Stimulated activated CD8-positive, alpha-beta memory T cell treated with anti-CD3 and anti-CD28 coated beads, Interleukin-12 subunit alpha, Interleukin-12 subunit beta, amount 100 ng/mL, for 24 hours (primary cell): ENCODE data around the gene SHOC2.
"Not testable (repeated sequence)": the region's sequence is repeated elsewhere in the genome, so short reads cannot be mapped to it uniquely, and the experiment has no call there.

Source experiments
- DNase-seq: peaks from one replicate; pipeline ENCODE4 v3.0.0-alpha.2; 2020; ENCODE audit errors: extremely low read depth

The SHOC2 gene

DNA sequence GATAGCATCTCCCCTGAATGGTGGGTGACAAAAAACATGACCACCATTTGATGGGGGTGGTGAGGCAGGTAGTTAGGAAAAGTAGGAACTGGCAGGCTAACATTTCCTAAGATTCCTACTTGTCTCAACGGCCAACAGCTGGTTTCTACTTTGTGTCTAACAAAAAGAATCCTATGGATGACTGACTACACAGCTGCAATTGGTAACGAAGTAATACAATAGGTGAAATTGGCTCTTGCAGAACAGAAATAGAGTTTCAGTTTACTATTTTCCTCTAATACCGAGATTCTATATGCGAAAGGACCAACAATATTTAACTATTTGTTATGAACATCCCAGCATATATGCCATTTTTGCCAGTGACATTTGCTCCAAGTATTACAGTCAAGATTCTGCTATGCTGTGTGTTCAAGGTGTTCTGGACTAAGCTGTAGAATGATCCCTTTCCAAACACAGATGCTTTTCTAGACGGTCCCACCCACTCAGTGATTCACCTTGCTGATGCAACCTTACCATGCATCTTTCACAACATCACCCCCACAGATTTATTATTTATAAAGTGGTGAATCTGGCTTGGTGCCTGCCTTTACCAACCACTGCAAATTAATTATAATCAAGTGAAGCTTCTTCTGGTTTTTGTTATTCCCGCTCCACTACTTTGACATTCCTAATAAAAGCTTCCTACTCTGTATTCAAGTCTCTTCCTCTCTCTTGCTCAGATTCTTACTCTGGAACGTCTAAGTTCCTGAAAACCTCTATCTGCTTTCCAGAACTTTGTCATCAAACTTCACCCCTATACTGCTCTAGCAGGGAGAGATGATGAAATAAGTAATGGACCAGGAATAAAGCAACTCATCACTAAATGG is 17.2 kb upstream of the SHOC2 start:
- DNase-seq = no peak

DNA sequence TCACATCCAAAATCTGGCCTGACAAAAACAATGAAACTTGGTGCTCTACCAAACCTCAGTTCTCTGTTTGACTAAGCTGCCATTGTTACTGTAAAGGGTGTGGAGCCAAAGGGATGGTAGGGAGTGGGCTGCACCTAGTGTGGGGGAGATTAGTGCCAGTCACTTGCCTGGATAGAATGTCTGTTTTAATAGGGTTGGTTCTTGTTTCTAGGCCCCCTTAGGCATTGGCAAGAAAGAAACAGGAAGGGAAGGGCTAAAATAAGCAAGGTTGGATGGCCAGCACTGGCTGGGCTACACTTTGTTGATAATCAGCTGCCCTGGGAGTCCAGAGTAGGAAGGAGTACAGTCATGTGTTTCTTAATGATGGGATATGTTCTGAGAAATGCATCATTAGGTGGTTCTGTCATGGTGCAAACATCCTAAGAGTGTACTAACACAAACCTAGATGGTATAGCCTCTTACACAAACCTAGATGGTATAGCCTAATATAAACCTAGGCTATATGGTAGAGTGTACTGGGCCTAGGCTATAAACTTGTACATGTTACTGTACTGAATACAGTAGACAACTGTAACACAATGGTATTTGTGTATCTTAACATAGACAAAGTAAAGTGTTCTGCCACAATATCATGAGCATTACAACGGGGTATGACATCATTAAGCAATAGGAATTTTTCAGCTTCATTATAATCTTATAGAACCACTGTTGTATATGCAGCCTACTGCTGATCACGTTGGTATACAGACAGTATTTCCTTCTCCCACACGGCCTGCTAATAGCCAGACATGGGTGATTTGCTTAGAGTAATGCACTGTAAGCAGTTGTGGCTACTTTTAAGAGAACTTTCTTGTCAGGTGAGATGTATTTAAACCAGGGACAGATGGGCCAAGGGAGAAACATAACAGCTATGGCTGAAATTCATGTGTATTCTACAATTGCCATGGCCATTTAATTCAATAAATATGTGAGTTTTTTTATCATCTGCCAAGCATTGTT is 15.8 kb upstream of the SHOC2 start:
- no peak for DNase-seq

DNA sequence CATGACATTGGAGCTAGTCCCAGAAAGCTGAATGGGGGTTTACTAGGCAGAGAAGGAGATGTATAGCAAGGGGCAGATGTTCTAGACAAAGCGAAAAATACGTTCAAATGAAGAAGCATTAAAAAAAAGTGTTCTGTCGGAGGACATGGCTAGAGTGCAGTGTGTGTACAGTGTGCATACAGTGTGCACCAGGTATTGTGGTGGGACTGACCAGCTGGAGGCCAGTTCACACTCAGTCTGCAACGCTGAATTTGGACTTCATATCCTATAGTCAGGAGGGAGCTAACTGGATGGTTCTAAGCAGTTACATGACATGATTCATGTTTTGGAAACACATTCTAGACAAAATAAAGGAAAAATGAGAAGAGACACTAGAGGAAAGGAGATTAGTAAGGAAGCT is 9.3 kb upstream of the SHOC2 start:
- DNase-seq = no peak

DNA sequence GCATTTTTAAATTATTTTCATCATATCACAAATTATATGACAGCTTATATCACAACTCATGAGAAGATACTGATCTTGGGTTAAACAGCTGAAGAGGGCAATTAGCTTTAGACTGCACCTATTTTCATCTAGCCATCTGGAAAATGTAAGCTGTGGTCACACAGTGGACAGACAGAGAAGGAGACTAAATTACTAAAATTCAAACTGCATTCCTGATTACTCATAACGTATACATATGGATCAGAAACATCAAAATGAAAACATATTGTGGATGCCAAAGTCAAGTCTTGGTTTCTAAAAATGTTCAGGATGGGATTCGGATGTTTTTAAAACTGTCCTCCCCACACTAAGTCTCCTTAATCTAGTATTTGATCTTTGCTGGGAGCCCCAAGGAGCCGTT is 7.0 kb upstream of the SHOC2 start:
- DNase-seq = no peak

DNA sequence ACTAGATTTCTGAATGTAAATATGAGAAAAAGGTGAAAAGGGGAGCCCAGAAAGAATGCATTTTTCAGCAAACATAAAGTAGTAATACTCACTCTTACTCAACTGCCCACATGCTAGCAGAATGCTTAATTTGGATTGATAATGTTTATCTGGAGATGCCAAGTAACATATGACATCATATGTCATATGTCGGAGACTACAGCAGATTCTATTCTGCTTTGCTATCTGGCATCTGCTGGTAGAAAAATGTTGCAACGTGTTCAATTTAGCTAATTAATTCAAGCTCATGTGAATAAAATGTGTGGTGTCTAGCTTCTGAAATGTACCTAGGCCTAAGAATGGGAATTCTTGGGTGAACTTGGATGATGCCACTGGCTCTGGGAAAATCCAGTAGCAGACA is 5.0 kb upstream of the SHOC2 start:
- no peak for DNase-seq

DNA sequence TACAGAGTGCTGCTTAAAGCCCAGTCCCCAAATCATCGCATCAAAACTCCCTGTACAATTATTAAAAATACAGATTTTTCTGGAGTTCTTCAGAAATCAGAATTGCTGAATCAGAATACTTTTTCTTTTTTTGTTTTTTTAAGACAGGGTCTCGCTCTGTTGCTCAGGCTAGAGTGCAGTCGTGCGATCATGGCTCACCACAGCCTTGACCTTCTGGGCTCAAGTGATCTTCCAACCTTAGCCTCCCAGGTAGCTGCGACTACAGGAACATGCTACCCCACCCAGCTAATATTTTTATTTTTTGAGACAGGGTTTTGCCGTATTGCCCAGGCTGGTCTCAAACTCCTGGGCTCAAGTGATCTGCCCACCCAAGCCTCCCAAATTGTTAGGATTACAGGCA is 4.4 kb upstream of the SHOC2 start:
- DNase-seq = no peak

DNA sequence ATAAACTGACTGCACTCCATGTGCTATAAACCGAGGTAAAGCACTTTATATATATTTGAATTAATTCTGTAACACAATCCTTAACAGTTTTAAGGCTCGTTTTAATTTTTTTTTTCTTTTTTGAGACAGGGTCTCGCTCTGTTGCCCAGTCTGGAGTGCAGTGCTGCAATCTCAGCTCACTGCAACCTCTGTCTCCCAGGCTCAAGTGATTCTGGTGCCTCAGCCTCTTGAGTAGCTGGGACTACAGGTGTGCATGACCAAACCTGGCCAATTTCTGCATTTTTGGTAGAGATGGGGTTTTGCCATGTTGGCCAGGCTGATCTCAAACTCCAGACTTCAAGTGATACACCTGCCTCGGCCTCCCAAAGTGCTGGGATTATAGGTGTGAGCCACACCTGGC is 3.8 kb upstream of the SHOC2 start:
- not testable (repeated sequence) for DNase-seq

DNA sequence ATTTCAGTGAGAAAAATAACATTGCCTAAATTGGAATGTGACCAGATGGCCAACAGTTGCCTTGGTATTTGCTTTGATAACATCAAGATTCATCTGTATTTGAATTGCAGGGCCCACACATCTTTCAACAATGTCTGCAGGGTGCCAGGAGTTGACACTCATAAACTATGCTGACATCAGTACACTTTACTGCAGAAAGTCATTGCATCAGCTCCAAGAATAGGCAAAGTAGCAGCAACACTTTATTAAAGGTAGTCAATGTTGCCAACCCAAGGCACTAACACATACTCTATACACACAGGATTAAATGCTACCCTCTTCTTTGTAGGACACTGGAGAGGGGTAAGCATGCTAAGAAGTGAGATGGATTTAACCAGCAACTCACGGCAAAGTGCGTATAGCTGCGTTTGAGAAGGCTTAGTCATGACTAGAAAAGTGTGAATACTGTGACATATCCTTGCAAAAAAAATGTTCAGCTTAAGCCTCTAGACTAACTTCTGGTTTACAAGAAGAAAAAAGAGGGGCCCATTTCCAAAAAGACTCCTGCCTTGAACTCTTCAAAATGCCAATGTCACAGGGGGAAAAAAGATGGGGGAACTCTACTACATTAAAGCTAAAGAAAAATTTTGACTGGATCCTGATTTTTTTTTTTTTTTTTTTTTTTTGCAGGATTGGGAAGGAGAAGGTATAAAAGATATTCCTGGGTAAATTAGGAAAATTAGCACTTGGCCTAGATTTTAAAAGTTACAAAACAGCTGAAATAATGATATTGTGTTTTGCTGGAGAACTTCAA is 2.7 kb upstream of the SHOC2 start:
- DNase-seq = no peak

DNA sequence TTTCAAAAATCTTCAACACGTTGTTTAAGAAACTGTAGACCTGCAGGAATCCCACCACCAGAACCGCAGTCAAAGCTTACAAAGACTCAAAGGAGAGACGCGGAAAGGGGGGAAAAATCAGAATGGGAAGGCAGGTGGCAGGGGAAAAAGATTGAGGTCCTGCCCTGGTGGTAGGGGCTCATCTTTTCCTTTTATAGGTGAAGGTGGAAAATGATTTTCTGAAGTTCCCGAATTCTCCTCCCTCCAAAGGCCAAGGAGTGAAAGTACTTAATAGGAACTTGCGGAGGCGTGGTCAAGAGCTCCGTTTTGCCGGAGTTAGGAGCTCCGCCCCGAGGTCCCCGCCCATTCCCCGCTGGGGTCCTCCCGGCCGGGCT is 1.1 kb upstream of the SHOC2 start:
- DNase-seq = peak; percentile 67

DNA sequence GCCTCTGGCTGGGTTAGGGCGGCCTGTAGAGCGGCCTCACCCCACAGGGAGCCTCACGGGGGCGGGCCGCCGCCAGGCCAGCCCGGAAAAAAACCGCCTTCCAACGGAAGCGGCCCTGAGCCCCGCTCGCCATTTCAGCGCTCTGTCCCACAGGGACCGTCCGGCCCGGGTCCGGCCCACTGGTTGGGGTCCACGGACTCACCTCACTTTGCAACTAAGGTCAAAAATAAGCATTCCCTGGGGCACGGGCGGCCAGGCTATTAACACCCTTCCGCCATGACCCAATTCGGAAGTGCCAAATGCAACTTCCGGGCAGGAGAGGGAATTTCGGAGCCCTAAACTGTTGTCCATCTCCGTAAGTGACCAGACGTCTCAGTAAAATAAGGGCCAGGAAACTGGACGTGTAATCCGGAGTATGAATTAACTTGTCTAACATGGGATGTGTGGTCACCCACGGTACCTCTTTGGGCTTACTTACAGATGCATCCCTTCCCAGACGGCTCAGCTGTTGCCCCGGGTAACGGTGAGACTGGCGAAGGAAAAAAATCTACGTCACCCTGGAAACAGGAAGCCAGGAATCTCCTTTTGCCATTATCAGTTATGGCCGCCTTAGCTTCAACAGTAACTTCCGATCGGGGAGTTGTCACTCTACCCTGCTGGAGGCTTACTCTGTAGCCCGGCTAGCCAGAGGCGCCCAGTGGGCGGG is 608 bp upstream of the SHOC2 start, which contains the start of gene BBIP1:
BBIP1 (minus strand) TSS at position 538 of the 706 bp plus-strand sequence. CDS start 1,023 bp downstream, outside the sequence.
- no peak for DNase-seq

DNA sequence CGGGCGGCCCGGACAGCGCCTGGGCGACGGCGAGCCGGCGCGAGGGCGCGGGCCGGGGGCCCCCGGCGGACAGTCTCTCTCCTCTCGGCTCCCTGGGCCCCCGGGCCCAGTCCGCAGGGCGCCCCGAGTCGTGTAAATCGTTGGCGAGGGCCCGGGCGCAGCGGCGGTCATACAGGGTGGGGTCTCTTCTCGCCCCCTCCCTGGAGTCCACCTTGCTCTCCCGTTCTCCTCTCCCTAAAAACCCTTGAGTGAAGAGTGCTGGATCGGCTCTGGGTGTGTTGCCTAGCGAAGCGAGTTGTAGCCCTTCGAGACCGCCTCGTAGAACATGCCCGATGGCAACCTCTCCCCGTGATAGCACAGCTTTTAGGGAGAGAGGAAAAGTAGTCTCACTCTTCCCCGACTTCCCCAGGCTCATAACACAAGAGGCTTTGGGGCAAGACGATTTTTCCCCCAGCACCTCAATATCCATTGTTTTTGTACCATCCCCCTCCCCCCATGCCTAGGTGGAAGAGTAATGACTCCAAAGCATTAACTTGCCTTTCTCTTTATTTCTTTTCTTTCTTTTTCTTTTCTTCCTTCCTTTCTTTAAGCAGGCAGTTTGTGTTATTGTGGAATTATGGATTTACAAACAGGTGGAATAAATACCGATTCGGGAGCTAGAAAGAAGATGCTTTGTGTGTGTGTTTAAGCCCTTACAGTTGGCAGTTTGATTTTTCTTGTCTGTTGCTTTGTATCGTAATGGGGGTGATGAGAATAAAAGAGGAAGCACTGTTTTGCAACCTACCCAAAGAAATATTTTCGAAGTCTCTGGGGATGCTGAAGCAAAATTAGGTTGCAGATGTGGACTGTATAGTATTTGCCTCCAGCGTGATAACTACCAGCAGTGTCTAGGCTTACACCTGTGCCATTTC is 822 bp downstream of the SHOC2 start:
- DNase-seq = no peak

DNA sequence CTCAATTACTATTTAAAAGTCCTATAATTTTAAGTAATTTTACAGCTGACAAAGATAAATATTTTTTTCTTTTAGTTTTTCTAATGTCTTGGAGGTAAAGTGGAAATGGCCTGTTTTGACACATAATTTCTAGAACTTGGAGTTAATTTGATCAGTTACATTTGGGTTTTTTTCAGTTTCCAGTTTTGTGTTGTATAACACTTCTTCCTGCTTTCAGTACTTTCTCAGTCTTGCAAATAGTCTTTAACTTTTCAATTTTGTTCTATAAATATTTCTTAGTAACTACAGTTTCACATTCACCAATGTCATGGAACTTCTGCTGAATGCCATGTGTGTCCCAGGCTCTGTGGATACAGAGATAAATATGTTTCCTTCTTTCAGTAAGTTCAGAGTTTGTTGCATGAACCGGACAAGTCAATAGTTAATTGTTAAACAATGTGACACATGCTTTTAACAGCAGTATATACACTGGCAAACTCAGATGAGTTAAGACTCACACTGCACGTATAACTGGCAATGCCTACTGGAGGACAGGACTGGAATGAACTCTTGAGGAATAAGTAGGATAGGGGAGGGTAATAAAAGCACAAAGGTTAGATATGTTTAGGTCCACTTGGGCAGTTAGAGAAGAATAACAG is 4.6 kb downstream of the SHOC2 start:
- DNase-seq = no peak

DNA sequence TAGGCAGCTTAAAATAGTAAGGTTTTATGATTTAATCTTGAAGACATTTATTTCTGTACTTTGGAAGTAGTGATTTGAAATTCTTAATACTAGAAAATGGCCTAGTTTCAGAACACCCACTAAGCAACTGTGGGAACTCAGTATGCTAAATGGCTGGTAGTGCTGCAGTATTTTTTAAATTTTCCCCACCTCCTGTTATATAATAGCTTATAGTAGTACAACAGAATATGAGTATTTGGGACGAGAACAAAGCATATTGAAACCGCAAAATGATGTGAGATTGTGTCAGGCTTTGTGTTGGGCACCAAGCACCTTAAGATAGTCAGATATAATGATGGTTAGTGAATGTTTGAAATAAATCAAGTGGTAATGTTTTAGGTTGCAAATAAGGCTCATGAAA is 8.1 kb downstream of the SHOC2 start:
- no peak for DNase-seq

DNA sequence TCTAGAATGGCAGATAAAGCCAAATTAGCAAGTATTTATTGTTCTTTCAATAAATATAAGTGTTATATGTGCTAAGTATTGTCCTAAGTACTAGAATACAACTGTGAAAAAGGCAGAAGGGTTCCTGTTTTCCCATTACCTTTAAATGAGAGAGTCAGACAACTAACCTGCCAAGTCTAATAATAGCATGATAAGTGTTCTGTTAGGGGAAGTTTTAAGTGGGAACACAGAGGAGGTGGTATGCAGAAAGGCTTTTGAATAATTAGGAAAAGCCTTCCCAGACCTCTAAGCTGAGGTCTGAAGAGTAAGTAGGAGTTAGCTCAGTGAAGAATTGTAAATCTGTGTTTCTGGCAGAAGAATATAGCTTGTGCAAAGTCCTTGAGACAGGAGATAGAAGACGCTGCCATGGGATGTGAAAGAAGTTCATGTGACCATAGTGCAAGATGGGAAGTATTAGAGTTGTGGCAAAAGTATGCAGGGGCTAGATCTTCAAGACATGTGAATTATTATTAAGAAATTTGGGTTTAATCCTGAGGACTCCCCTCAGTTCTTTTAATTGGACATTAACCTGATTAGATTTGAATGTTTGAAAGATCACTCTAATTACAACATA is 12.5 kb downstream of the SHOC2 start:
- DNase-seq = no peak

DNA sequence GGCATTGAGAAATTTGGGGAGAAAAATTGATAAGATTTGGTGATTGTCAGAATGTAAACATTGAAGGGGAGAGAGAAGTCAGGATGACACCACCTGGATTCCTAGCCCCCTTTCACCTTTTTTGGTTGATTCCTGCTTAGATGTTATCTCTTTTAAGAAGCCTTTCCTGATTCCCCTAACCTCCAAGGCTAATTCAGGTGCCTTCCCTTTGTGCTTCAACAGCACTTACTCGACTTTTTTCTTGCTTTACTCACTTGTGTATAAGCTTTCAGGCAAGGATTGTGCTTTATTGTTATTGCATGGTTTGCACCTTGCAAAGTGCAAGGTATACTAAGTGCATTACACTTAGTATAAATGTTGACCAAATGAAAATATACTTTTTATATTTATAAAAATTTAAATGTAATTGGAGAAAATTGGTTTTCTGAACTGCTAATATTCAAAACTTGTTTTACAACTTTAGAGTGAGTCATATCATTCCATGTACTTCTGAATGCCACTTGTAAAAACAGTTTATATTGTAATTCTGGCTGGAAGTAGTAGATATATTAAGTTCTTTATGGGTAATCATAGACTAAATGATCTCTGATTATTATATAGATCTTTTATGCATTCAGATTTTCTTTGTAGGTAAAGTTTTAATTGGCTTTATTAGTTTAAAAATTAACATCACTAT is 13.2 kb downstream of the SHOC2 start:
- no peak for DNase-seq

DNA sequence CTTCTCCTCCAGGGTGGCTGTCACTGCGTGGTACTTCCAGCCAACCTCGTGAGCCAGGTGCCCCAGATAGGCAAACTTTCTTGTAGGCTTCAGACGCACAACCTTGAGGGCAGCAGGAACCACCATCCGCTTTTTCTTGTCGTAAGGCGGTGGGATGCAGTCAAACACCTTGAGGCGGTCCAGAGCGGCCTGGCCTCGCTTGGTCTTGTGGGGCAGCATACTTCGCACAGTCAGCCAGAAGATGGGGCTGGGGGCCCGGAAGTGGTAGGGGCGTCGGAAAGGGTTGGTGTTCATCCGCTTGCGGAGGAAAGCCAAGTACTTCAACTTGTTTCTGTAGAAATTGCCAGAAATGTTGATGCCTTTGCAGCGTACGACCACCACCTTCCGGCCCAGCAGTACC is 17.4 kb downstream of the SHOC2 start:
- DNase-seq = no peak

DNA sequence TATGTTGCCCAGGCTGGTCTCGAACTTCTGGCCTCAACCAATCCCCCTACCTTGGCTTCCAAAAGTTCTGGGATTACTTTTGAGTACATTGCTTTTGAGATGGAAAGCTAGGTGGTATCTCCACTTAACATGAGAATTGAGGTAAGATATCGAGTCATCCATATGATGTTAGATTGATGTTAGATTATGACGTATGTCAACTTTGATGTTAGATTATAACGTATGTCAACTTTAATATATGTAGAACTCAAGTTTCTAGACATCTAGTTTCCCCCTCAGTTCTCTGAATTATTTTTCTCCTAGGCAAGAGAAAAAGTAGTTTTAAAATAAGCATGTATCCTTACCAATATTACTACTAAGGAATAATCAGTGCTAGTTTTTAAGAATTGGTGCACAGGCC is 20.0 kb downstream of the SHOC2 start:
- no peak for DNase-seq

DNA sequence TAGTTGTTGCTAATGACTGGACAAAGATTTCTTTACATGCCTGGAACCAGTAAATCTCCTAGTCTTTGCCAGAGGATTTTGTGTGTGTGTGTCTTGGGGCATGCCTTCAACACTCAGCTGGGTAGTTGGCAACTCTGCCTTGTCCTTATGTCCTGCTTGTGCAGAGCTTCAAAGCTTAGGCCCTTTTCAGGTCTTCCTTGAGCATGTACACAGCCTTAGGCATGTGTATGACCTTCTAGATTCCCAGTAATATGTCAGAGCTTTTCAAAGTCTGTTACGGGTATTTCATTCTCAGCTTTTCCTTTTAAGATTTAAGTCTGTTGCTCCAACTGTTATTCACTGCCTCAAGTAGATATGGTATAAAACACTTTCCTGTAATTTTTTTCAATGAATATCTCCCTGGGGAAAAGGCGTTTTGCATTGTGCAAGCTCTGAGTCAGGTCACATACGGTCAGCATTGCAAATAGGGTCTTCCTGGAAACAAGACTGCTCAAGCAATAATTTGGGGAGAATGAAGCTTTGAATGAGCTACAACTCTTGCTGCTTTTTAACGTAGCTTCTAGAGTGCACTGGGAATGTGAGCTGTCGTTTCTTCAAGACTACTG is 25.5 kb downstream of the SHOC2 start:
- DNase-seq = no peak
